ENCODE results near the gene MAML1. TPM values are rescaled to one million over a fixed set of nuclear protein-coding genes. Genes with fewer than 3 reads are reported as not detected.

MAML1 gene
- polyA plus RNA-seq, 4 donors, result 40.1 to 47.1 (median 43.2) TPM

DNA sequence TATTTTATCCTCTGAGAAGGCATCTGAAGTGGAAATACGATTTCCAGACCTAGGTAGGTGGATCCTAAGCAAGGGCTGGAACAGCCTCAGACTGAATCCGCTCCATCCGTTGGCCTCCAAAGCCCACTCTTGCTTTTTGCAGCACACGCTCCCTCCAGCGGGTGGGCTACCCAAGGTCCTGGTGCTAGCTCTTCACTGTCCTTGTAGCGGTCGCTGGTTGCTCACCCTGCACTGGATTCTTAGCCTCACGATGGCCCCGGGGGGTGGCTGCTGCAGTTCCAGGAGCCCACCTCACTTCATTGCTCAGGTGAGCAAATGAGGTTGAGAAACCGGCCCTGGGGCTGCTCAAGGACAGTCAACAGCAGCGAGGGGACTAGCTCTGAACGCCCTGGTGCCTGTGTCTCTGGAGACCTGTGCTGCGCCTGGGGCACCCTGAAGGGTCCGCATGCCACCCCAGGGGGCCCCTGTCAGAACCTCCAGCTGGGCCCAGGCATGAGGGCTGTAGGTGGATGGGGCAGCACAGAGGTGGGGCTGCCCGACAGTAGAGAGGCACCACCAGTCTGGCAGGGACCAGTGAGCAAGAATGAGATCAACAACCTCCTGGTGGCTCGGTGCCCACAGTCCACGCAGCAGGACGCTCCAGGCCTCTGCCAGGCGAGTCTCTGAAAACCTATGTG is 69.7 kb downstream of the MAML1 start:
- DNase-seq (ENCODE audit: low read depth in 4 of 4, low spot score in 3 of 4), result no peak

- no peak for DNase-seq (ENCODE audit: low read depth in 4 of 4, low spot score in 3 of 4)
Observed at GRCh38 chr5:179802950-179803562, 70.4 kb downstream of the MAML1 start.

- DNase-seq (ENCODE audit: low read depth in 4 of 4, low spot score in 3 of 4), result no peak
Observed at GRCh38 chr5:179803651-179804554, 71.3 kb downstream of the MAML1 start.

GRCh38 chr5:179804555-179804947 is 71.9 kb downstream of the MAML1 start:
- DNase-seq (ENCODE audit: low read depth in 4 of 4, low spot score in 3 of 4), result no peak

DNA sequence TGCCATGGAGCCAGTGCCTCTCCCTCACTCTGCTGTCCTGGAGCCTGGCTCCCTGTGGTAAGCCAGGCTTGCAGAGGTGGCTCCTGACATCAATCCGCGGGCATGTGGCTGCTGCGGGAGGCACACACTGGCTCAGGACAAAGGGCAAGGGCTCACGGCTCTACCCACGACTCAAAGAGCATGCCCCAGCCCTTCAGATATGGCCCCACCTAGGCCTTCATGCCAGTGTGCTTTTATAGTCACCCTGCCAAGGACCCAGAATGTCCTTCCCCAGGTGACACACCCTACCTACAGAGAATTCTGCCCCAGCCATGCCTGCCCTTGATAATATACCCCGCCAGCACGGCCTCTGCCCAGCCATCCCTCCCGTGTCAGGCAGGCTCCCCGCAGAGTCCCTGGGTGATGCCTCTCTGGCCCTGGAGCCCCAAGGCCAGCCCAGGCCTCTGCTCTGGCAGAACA is 72.5 kb downstream of the MAML1 start:
- no peak for DNase-seq (ENCODE audit: low read depth in 4 of 4, low spot score in 3 of 4)

GRCh38 chr5:179805529-179806249 is 73.1 kb downstream of the MAML1 start:
- DNase-seq (ENCODE audit: low read depth in 4 of 4, low spot score in 3 of 4), result no peak

DNA sequence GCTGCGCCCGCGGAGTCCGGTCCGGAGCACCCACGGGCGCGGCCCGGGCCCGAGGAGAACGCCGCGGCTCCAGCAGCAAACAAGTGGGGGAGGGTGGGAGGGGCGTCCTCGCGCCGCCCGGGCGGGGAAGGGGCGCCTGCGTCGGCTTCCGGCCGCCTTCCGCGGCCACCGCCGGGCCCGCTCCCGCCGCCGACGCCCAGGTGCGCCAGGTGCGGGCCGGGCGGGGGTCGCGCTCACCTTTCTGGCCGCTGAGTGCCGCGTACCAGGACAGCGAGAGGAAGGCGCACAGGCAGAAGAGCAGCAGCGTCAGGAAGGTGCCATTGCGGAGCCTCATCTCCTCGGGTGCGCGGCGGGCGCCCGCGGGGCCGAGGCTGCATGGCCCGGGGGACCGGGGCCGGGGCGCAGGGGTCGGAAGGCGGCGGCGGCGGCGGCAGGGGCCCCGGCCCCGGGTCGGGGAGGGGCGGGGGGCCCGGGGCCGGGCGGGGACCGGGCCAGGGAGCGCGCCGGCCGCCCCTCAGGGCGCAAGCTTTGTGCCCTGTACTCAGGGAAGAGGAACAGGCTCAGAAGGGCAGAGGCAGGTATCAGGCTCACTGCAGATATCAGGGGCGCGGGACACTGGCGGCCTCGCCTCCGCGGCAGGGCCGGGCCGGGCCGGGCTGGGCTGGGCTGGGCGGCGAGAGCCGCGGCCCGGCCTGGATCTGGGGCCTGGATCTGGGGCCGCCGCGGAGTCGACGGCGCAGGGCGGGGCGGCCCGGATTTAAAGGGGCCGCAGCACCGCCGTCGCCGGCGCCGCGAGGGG is 73.8 kb downstream of the MAML1 start, which contains the start of gene MGAT4B:
Gene MGAT4B, minus strand, starts transcription at position 617 of the 799 bp plus-strand sequence. Its CDS starts 283 bp downstream, at position 334.
- no peak for DNase-seq (ENCODE audit: low read depth in 4 of 4, low spot score in 3 of 4)

DNA sequence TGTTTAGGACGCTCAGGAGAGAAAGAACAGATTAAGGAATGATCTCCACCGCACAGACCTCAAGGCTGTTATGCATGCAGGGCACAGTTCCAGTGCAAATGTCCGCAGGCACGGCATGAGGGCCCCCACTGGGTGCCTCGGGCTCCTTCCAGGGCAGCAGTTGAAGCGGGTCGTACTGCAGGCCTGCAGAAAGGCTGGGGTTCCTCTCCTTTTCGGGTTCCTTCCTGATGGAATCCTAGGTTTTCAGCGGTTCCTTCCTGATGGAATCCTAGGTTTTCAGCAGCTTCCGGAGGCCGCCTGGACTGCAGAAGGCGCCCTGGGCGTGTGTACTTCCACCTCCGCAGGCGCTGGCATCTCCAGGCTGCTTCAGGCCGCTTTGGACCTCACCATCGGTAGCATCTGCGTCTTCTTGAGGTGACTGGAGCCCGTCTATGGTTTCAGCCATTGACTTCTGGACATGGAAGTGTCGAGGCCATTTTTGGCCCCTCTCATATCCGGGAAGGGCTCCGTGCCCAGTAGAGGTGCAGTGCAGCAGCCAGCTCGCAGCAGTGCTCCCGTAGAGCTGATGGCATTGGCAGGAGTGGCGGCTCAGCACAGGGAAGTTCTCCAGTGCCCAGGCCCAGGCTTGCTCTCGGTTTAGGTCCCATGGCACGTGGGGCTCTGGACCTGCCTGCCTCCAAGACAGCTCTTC is 79.7 kb downstream of the MAML1 start:
- no peak for DNase-seq (ENCODE audit: low read depth in 4 of 4, low spot score in 3 of 4)

- no peak for DNase-seq (ENCODE audit: low read depth in 4 of 4, low spot score in 3 of 4)
Observed at GRCh38 chr5:179812997-179813607, 80.5 kb downstream of the MAML1 start.

- DNase-seq (ENCODE audit: low read depth in 4 of 4, low spot score in 3 of 4), result no peak
Observed at GRCh38 chr5:179814090-179814489, 81.5 kb downstream of the MAML1 start.

DNA sequence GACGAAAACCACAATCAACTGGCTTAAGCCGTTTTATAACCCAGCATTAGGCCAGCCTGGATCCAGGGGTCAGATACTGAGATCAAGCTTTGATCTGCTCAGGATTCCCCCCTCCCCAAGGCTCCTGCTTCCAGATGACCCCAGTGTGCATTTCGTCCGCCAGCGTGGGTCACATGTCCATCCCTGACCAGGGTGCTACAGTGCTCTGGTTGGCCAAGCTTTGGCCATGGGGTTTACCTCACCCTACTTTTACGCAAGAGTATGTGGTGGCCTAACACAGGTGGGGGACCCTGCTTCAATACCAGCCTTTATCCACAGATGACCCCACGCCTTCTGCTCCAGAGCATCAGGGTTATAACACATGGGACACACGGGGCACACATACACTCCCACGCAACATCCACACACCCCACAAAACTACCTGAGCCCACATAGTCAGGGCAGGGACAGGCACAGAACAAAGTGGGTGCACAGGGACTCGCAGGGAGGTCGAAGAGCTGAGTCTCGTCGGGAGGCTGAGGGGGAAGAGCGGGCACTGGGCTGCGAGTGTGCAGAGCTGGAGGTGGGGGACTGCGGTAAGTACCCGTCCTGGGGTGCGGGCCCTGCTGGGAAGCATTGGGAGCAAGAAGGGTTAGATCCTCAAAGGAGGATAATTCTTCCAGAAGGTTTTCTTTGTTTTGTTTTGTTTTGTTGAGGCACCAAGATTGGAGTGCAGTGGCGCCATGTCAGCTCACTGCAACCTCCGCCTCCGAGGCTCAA is 83.0 kb downstream of the MAML1 start:
- no peak for DNase-seq (ENCODE audit: low read depth in 4 of 4, low spot score in 3 of 4)

DNA sequence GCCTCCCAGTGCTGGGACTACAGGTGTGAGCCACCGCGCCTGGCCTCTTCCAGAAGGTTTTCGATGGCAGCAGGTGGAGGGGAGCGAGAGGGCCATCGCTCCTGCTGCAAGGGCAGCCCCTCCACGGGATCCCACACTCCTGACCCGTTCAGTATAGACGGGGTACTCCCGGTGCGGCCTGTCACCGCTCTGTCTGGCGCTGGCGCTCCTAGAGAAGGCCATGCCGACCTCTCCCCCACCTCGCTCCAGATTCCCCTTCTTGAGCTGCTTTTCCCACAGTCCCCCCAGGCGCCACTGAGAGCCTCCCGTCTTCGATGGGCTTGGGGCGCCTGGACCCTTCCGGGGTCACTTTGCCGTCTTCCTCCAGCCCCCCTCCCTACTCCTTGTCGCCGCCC is 83.8 kb downstream of the MAML1 start:
- no peak for DNase-seq (ENCODE audit: low read depth in 4 of 4, low spot score in 3 of 4)

DNA sequence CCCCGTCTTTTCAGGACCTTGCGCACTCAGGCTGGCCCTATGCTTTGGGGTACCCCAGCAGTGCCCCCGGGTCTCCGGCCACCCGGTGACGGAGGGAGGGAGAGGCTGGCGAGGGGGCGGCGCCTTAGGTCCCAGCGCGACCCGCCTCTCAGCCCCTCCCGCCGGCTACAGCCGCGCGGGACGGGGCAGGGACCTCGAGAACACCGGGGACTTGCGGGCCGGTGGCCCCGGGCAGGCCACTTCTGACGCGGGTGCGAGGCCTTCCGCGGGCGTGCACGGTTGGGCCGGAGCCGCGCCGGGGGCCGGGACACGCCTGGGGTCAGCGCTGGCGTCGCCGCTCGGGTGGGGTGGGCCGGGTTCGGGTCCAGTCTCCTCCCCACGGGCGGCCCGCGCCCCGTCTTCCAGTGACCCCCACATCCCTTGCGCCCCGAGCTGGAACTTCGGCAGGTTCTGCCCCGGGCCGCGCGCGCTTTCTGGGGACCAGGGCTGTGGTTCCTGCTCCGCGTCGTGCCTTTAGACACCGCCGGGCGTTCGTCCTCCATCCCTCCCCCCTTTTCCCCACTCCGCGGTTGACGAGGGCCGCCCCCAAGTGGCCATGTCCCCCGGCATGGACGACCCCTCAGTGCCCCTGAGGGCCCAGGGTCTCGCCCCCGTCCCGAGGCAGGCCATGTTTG is 84.3 kb downstream of the MAML1 start:
- no peak for DNase-seq (ENCODE audit: low read depth in 4 of 4, low spot score in 3 of 4)

DNA sequence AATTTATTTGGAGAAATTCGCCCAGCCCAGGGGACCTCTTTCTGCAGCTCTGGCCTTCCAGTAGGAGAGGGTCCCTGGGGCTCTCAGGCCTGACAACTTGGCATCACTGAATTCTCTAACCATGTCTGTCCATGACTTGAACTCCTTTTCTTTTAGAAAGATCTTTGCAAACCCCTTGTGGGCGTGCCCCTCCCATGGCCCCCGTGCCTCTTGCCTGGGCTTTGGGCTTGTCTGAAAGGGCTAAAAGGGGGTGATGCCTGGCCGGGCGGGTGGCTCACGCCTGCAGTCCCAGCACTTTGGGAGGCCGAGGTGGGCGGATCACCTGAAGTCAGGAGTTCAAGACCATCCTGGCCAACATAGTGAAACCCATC is 84.8 kb downstream of the MAML1 start:
- DNase-seq (ENCODE audit: low read depth in 4 of 4, low spot score in 3 of 4), result no peak

GRCh38 chr5:179817890-179818745 is 85.5 kb downstream of the MAML1 start:
- DNase-seq (ENCODE audit: low read depth in 4 of 4, low spot score in 3 of 4), result no peak

DNA sequence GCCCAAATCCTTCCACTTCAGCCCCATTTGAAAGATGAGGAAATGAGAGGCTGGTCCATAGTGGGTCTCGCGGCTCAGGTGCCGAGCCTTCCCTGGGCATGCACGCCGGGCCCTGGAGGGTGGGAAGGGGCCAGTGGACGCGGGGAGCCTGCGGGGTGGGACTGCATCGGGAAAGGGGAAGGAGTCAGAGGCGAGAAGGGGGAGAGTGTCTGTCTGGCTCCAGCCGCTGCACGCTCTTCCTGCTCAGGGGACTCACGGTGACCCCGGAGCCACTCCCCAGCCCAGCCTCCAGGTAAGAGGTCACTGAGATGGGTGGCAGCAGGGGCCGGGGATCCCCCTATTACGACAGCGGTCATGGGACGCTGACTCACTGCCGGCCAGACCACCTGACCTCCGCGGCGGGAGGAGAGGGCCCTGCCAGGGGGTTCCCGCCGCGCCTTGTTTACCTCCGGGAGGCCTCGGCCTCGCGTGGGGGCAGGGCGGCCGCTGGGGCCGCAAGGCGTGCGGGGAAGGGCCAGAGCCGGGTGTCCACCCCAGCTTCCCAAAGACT is 86.2 kb downstream of the MAML1 start:
- DNase-seq (ENCODE audit: low read depth in 4 of 4, low spot score in 3 of 4), result peak in 1 of 4 donors; percentile 71

Measured in left renal pelvis (tissue), 4 donors.